DND-41 (cell line): Measurements from ENCODE around the gene USF2.
A peak's percentile ranks its signal among the peaks of the same experiment; 100 is the strongest.

Experiments used
- CTCF ChIP-seq: IDR thresholded peaks from 2 replicates; pipeline ENCODE4 v1.5.1; 2012; ENCODE audit warnings: borderline replicate concordance, low read length, moderate library complexity, mild to moderate bottlenecking; ENCODE audit not compliant: poor library complexity, severe bottlenecking; ENCODE audit errors: extremely low read depth
- EZH2 ChIP-seq: IDR thresholded peaks from 3 replicates; pipeline ENCODE4 v1.6.1; 2012; ENCODE audit warnings: borderline replicate concordance, low read depth, mild to moderate bottlenecking, moderate library complexity, low read length, inconsistent platforms; ENCODE audit not compliant: severe bottlenecking

GRCh38 chr19:35236638-35237400 is 31.9 kb upstream of the USF2 start:
- peak; percentile 37 for TF ChIP-seq CTCF
- TF ChIP-seq EZH2, result no peak
